Gastroesophageal sphincter (tissue), 3 donors: ENCODE results near the gene HERPUD1.

ENCODE experiments used
- POLR2A ChIP-seq, 2 donors: fragments of 450-650 bp; IDR thresholded peaks; one replicate each; pipeline ENCODE4 v1.6.1; 2017; ENCODE audit warnings: antibody characterized with exemption in 2 of 2, mild to moderate bottlenecking in 2 of 2, moderate library complexity in 1 of 2
- POLR2AphosphoS5 ChIP-seq: sonication (generic); formaldehyde crosslinking; IDR thresholded peaks from one replicate; pipeline ENCODE4 v1.6.1; 2017; ENCODE audit warnings: antibody characterized with exemption
- TF ChIP-seq, protein P1 (sequence below), 4 experiments: fragments of 200-600 bp in 2 of 4; fragments of 450-650 bp in 2 of 4; sonication (generic) in 1 of 4; IDR thresholded peaks; one replicate each; pipeline ENCODE4 v1.5.1; 2017 to 2019; ENCODE audit warnings: antibody characterized with exemption in 4 of 4, mild to moderate bottlenecking in 2 of 4, moderate library complexity in 2 of 4

DNA sequence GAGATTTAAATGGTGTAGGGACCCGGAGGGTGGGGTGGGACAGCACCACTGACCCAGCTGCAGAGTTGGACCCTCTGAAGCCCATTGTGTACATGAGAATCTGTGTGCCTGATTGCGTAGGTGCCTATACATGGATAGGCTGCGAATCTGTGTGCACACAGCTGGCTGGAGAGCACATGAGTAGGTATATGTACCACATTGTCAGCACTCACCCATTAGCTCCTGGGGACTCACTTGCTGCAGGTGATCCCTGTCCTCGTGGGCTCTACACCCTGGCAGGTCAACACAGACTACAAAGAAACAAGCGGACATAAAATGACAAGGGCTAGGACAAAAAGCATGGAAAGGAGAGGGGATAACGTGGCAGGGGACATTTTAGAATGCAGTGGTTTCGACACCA is 18.5 kb downstream of the HERPUD1 start:
- TF ChIP-seq POLR2A (IDR thresholded peaks at IDR 0.05): no peak
- TF ChIP-seq, protein P1, sequence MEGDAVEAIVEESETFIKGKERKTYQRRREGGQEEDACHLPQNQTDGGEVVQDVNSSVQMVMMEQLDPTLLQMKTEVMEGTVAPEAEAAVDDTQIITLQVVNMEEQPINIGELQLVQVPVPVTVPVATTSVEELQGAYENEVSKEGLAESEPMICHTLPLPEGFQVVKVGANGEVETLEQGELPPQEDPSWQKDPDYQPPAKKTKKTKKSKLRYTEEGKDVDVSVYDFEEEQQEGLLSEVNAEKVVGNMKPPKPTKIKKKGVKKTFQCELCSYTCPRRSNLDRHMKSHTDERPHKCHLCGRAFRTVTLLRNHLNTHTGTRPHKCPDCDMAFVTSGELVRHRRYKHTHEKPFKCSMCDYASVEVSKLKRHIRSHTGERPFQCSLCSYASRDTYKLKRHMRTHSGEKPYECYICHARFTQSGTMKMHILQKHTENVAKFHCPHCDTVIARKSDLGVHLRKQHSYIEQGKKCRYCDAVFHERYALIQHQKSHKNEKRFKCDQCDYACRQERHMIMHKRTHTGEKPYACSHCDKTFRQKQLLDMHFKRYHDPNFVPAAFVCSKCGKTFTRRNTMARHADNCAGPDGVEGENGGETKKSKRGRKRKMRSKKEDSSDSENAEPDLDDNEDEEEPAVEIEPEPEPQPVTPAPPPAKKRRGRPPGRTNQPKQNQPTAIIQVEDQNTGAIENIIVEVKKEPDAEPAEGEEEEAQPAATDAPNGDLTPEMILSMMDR (IDR thresholded peaks at IDR 0.05): no peak
- no peak for TF ChIP-seq POLR2AphosphoS5
